NOMO-1 treated with dmso at 0.1 percent for 144 hours (cell line): ENCODE results near the gene CCDC69.
A peak's percentile ranks its signal among the peaks of the same experiment; 100 is the strongest.
"Not testable (repeated sequence)": the region's sequence is repeated elsewhere in the genome, so short reads cannot be mapped to it uniquely, and the experiment has no call there.

Experiments
- DNase-seq: peaks from one replicate; lab custom pipeline; 2025; ENCODE audit not compliant: unreplicated experiment; lab: John Stamatoyannopoulos, UW

Gene CCDC69

GRCh38 chr5:151196556-151197290, 27.2 kb downstream of the CCDC69 start:
- no peak for DNase-seq

- peak; percentile 18 for DNase-seq
These were observed 28.3 kb downstream of the CCDC69 start for GRCh38 chr5:151195622-151196021.

- DNase-seq = no peak
These were observed 31.3 kb downstream of the CCDC69 start for GRCh38 chr5:151192626-151193025.

- no peak for DNase-seq
These were observed 32.2 kb downstream of the CCDC69 start for GRCh38 chr5:151191661-151192060.

GRCh38 chr5:151189151-151189550, 34.7 kb downstream of the CCDC69 start:
- no peak for DNase-seq

- no peak for DNase-seq
These were observed 37.4 kb downstream of the CCDC69 start for GRCh38 chr5:151186538-151186937.

GRCh38 chr5:151186052-151186451, 37.8 kb downstream of the CCDC69 start:
- DNase-seq = no peak

- DNase-seq = no peak
These were observed 39.4 kb downstream of the CCDC69 start for GRCh38 chr5:151184316-151185042.

- no peak for DNase-seq
These were observed 40.2 kb downstream of the CCDC69 start for GRCh38 chr5:151183456-151184245.

- DNase-seq = no peak
These were observed 40.9 kb downstream of the CCDC69 start for GRCh38 chr5:151182976-151183375.

- no peak for DNase-seq
These were observed 41.4 kb downstream of the CCDC69 start for GRCh38 chr5:151182524-151182900.

- no peak for DNase-seq
These were observed 41.9 kb downstream of the CCDC69 start for GRCh38 chr5:151181818-151182523.

- DNase-seq = no peak
These were observed 43.6 kb downstream of the CCDC69 start for GRCh38 chr5:151180291-151180690.

- DNase-seq = no peak
These were observed 44.4 kb downstream of the CCDC69 start for GRCh38 chr5:151179489-151179840.

GRCh38 chr5:151178777-151179488, 45.0 kb downstream of the CCDC69 start:
- no peak for DNase-seq

GRCh38 chr5:151178372-151178771, 45.5 kb downstream of the CCDC69 start:
- no peak for DNase-seq

GRCh38 chr5:151176268-151176667, 47.6 kb downstream of the CCDC69 start:
- DNase-seq = not testable (repeated sequence)

GRCh38 chr5:151174612-151175101, 49.2 kb downstream of the CCDC69 start:
- no peak for DNase-seq

- DNase-seq = no peak
These were observed 49.9 kb downstream of the CCDC69 start for GRCh38 chr5:151173711-151174611.
